HL-60/S4 treated with retinoic acid at 250 ng/mL for 4 days and 3 days (cell line): ENCODE measurements around the gene MAZ.
"Not testable (repeated sequence)": the region's sequence is repeated elsewhere in the genome, so short reads cannot be mapped to it uniquely, and the experiment has no call there.

Experiments used
- in situ Hi-C: fragments of 300-500 bp; cut with MboI; formaldehyde crosslinking; loops from 2 replicates; pipeline ENCODE4 v1.7.0; 2022; ENCODE audit warnings: low sequenced_read_pairs

The MAZ gene

DNA sequence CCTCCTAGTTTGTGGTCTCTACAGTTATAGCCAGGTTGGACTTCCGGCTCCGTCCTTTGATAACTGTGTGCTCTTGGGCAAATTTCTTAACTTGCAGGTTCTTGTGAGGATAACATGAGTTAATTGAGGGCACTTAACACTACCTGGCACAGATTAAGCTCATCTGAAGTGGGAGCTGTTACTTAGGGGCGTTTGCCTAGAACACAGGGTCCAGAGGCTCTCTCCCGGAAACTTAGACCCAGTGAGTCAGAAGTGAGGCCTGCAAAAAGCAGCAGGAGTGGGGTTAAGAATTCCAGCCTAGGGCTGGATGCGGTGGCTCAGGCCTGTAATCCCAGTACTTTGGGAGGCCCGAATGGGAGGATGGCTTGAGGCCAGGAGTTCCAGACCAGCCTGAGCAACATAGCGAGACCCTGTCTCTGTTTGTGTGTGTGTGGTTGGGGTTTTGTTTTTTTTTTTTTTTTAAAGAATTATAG, 15.3 kb downstream of the MAZ start:
- in situ Hi-C loops, result no loop called here

DNA sequence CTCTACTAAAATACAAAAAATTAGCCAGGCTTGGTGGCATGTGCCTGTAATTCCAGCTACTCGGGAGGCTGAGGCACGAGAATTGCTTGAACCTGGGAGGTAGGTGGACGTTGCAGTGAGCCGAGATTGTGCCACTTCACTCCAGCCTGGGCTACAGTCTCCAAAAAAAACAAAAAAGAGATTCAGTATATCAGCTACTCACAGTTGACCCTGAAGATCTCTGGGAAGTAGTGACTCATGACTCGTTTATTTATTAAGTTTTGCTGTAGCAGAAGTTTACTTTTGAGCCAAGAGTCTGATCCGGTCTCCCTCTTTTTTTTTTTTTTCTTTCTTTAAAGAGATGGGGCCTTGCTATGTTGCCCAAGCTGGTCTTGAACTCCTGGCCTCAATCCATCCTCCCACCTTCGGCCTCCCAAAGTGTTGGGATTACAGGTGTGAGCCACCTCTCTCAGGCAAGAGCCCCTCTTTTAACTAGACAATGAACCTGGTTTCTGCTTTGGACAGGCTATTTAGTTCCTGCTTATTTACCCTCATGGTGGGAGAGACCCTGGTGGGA, 18.3 kb downstream of the MAZ start:
- in situ Hi-C loops, result no loop called here

DNA sequence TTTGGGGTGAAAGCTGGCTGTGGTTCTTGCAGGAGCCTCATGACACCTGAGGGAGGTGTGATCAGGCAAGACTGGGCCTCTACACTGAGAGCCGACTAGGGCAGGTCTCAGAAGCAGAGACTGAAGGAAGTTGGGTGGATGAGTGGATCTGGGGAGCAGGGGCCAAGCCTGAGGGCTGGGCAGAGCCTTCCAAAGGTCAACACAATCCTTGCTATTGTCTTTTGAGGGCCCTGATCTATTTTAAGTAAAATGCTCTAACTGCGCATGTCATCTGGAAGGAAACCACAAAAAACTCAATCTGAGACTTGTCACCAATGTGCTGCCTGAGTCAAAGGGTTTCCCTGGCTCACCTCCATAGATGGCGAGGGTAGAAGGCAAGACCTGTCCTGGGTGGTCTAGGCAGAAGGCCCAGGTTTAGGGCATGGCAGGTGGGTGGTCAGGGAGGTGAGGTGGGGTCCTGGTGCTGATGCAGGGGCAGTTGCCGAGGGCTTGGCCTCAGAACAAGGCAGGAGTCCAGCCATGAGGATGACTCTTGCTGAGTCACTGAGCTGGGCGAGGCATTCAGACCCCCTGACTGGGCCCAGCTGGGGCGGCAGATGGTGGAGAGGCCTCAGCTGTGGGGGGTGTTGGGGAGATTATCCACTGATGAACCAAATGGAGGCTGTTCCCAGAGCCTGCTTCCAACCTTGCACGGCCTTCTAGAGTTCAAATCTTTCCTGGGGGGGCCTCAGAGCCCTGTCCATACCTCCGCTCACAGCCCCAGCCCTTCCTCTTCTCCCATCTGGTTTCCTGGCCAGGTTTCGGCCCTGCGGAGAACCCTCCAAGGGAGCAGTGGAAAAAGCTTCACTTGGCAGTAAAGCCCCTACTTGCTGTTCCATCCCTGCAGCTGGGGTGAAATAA, 19.1 kb downstream of the MAZ start:
- in situ Hi-C loops, result no loop called here

DNA sequence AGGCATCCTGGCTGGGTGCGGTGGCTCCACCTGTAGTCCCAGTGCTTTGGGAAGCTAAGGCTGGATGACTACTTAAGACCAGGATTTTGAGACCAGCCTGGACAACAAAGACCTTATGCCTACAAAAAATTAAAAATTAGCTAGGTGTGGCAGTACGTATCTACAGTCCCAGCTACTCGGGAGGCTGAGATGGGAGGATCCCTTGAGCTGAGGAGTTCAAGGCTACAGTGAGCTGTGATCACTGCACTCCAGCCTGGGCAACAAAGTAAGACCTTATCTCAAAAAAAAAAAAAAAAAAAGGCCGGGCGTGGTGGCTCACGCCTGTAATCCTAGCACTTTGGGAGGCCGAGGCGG, 20.0 kb downstream of the MAZ start:
- in situ Hi-C loops, result no loop called here

DNA sequence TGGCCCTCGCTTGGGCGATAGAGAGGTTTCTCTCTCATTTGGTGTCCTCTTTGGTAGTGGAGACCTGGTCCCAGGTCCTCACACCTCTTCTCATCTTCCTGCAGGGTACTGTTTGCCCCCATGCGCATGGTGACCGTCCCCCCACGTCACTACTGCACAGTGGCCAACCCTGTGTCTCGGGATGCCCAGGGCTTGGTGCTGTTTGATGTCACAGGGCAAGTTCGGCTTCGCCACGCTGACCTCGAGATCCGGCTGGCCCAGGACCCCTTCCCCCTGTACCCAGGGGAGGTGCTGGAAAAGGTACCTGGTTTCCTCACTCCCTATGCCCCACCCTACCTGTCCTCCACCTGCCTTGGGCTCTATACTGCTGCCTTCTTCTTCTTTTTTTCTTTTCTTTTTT, 24.4 kb downstream of the MAZ start:
- in situ Hi-C loops, result no loop called here

DNA sequence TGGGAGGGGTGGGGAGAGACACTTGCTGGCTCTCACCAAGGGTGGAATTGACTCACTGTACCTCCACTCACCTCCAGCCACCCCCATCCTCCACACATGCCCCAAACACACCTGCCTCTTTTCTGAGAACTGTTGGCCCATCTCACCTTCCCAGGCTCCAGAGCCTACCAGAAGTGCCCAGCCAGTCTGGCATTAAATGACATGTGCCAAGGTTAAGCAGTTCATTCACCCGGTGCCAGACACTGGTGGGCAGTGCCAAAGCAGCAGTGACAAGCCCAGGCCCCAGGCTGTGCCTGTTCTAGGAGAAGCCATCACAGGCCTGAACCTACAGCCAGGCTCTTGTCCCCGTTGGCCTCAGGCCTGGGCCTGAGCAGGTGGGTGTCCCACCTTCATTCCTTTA, 25.2 kb downstream of the MAZ start:
- in situ Hi-C loops, result no loop called here

DNA sequence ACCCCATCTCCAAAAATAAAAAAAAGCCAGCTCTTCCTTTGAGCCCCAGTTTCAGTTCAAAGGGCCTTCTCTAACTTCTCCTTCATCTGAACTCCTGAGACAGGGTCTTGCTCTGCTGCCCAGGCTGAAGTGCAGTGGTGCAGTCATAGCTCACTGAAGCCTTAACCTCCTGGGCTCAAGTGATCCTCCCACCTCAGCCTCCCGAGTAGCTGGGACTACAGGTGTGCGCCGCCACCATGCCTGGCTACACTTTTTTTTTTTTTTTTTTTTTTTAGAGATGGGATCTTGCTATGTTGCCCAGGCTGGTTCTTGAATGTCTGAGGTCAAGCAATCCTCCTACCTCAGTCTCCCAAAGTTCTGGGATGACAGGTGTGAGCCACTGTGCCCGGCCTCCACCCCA, 26.9 kb downstream of the MAZ start:
- in situ Hi-C loops, result not testable (repeated sequence)

DNA sequence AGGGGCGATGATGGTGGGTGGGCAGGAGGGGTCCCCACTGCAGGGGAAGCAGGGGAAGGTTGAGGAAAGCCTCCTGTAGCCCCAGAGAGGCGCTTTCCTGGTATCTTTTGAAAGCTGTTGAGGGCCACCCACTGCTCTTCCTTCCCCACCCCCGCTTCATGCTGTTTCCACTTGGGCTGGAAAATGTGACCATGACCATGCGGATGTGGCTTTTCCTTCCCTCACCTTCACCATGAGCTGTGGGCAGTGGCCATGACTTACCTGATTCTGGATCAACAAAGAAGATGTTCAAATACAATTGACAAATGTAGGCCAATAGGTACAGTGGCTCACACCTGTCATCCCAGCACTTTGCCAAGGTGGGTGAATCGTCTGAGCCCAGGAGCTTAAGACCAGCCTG, 27.8 kb downstream of the MAZ start:
- in situ Hi-C loops, result no loop called here

DNA sequence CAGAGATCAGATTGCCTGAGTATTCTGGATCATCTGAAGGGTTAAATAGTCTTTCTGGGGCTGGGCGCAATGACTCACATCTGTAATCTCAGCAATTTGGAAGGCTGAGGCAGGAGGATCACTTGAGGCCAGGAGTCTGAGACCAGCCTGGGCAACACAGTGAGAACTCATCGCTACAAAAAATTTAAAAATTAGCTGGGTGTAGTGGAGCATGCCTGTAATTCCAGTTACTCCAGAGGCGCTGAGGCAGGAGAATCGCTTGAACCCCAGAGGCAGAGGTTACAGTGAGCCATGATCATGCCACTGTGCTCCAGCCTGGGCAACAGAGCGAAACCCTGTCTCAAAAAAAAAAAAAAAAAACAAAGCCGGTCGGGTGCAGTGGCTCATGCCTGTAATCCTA, 29.6 kb downstream of the MAZ start:
- in situ Hi-C loops, result no loop called here

DNA sequence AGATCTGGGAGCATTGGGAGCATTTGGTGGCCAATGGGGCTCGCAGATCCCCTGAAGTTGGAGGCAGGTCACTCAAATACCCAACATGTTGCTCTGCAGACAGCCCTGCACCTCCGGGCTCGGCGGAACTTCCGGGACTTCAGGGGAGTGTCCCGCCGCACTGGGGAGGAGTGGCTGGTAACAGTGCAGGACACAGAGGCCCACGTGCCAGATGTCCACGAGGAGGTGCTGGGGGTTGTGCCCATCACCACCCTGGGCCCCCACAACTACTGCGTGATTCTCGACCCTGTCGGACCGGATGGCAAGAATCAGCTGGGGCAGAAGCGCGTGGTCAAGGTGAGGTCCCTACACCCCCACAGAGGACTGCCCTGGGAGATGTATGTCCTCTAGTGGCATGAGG, 30.3 kb downstream of the MAZ start:
- in situ Hi-C loops, result no loop called here

DNA sequence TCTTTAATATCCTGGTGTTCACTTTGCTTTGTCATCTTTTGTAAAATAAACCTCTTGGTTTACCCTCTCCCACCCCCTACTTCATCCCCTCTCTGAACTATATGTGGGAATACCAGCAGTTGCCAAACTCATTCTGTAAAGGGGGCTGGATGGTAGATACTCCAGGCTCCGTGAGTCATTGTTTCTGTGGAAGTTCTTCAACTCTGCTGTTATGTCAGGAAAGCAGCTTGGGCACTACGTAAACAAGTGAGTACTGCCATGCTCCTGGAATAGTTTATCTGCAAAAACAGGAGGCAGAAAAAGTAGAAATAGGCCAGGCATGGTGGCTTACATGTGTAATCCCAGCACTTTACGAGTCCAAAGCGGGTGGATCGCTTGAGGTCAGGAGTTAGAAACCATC, 31.5 kb downstream of the MAZ start:
- in situ Hi-C loops, result no loop called here

DNA sequence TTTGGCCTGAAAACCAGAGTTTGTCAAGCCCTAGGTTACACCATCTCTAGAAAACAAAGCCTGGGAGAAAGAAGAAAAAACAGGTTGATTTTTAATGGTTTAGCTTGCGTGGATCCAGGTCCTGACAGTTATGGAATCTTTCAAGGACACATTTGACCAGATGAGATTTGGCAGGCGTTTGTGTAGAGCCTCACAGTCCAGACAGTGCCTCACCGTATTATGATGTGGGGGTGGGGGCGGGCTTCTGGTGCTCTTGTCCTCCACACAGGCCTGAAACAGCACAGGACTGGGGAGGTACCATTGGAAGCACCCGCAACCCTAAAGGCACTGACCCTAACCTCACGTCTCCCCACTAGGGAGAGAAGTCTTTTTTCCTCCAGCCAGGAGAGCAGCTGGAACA, 33.5 kb downstream of the MAZ start:
- in situ Hi-C loops, result no loop called here

DNA sequence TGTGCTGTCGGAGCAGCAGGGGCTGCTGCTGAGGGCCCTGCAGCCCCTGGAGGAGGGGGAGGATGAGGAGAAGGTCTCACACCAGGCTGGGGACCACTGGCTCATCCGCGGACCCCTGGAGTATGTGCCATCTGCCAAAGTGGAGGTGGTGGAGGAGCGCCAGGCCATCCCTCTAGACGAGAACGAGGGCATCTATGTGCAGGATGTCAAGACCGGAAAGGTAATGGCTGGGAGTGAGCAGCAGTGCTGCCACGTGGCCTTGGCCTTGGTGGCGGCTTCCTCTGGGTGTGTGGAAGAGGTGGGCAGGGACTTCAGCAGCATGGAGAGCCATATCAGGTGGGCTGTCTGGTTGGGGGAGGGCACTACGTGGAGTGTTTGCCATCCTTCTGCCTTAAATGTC, 33.9 kb downstream of the MAZ start:
- in situ Hi-C loops, result no loop called here

DNA sequence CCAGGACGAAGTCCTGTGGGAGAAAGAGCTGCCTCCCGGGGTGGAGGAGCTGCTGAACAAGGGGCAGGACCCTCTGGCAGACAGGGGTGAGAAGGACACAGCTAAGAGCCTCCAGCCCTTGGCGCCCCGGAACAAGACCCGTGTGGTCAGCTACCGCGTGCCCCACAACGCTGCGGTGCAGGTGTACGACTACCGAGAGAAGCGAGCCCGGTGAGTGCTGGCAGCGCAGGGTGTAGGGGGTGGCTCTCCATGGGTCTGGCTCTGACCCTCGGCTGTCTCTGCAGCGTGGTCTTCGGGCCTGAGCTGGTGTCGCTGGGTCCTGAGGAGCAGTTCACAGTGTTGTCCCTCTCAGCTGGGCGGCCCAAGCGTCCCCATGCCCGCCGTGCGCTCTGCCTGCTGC, 35.3 kb downstream of the MAZ start:
- in situ Hi-C loops, result no loop called here

DNA sequence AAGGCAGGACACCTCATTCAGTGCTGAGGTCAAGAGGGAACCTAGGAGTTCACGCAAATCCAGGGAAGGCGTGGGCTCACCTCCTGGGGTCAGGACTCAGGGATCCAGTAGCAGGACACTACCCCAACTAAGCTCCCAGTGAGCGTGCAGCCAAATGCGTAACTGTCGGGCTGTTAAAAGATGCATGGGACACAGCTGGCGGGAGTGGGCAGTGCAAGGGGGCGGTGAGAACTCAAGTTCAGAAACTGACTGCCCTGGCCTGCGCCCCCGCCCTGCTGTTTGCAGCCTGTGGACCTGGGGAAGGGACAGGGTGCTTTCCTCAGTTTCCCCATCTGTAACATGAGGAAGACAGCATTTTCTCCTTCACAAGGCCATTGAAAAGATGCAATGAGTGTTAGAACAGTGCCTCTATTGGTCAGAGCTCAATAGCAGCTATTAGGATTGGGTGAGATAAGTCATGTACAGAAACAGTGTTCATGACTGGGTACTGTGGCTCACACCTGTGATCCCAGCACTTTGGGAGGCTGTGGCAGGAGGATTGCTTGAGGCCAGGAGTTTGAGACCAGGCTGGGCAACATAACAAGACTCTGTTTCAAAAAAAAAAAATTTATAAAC, 36.5 kb downstream of the MAZ start:
- in situ Hi-C loops, result no loop called here

DNA sequence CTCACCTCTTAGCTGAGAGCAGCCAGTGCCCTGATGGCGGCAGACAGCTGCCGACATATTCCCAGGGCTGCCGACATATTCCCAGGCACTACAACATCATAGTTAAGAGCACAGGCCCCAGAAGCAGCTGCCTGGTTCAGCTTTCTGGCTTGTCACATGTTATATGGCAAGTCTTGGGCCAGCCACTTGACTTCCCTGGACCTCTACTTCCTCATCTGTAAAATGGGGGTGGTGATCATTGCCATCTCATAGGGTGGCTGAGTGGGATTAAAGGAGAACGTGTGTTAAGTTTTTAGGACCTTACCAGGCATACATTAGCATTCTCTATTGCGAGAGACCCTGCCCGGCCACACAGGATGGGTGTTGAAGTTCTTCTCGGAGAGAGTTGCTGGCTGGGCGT, 37.6 kb downstream of the MAZ start:
- in situ Hi-C loops, result no loop called here

DNA sequence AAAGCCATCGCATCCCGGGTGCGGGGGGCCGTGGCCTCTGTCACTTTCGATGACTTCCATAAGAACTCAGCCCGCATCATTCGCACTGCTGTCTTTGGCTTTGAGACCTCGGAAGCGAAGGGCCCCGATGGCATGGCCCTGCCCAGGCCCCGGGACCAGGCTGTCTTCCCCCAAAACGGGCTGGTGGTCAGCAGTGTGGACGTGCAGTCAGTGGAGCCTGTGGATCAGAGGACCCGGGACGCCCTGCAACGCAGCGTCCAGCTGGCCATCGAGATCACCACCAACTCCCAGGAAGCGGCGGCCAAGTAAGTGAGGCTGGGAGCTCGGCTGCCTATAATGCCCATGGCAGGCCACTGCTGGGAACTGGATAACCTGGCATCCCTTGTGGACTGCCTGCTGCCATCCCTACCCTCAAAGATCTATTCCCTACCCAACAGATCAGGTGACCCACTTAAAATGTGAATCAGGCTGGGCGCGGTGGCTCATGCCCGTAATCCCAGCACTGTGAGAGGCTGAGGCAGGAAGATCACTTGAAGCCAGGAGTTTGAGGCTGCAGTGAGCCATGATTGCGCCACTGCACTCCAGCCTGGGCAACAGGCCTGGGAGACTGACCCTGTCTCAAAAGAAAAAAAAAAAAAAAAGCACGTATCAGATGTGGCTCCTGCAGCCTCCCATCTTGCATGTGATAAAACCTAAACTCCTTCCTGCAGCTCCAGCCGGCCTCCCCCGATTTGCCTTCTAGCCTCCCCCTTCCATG, 38.4 kb downstream of the MAZ start:
- in situ Hi-C loops, result no loop called here

DNA sequence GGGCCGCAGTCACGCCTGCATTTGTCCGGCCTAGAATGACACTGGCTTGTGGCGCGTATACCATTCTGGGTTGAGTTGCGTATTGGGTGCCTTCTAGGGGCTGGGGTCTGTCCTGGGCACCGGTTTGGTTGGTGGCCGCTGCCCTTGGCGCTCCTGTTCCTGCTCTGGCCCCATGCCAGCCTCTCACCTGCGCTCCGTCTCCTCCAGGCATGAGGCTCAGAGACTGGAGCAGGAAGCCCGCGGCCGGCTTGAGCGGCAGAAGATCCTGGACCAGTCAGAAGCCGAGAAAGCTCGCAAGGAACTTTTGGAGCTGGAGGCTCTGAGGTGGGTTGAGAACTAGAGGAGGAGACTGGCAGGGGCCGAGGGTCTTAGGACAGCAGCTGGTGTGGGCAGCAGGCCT, 39.3 kb downstream of the MAZ start:
- in situ Hi-C loops, result no loop called here

DNA sequence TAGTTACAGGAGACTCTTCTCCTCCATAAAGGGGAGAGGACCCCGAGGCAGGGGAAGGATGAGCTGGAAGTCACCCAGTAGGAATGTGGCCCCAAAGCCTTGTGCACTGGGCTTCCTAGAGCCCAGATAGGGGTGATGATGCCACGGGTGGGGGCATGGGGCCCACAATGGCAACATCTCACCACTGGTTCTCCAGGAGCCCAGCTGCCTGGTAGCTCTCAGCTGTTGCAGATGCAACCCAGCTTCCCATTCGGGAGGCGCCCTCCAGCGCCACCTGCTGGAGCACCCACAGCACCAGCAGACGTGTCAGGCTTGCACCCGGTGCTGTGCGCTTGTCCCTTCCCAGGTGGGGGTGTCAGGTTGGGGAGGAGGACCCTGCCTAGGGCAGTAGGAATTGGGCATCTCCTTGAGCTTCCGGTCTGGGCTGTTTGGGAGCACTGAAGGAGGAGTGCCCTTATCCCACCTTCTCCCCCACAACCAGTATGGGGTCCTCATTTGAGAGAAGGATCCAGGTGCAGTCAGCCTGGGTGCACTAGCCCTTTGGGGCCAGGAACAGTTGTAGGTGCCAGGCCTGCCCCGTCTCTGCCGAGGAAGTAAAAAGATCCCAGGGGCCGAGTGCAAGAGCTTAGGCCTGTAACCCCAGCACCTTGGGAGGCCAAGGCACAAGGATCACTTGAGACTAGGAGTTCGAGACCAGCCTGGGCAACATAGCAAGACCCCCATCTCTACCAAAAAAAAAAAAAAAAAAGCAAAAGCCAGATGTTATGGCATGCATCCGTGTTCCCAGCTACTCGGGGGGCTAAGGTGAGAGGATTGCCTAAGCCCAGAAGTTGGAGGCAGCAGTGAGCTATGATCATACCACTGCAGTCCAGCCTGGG, 42.3 kb downstream of the MAZ start:
- in situ Hi-C loops, result no loop called here

DNA sequence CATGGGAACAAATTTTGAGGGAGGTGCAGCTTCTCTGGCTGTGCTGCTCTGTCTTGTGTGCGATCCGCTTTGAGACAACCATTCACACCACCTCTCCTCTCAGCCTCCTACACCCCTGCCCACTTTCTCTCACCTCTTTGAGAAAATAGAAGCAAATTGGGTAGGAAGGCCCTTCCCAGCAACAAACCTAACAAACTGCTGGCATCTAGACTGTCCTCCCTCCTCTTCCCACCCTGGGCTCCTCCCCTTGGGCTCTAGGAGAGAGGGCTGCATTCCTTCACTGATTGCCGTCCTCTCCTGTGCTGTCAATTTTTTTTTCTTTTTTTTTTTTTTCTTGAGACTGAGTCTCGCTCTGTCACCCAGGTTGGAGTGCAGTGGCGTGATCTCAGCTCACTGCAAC, 43.2 kb downstream of the MAZ start:
- in situ Hi-C loops, result no loop called here

DNA sequence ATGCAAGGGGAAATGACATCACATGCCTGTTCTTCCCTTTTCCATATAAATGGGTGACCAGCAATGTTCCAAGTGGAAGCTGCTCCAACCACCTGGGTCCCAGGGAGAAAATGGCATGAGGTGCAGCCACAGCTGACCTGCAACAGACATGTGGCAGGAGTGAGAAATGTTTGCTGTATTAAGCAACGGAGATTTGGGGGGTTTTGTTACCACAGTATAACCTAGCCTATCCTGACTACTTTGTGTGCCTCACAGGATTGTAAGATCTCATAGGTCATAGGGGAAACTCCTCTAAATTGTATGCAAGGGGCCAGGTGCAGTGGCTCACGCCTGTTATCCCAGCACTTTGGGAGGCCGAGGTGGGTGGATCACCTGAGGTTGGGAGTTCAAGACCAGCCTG, 44.7 kb downstream of the MAZ start:
- in situ Hi-C loops, result no loop called here
